ENCODE results near the gene PCA3. TPM values are rescaled to one million over a fixed set of nuclear protein-coding genes. Genes with fewer than 3 reads are reported as not detected.

Gene PCA3
- total and polyA plus RNA-seq, 2 of the 8 experiments (the other 6 are each of a cell fraction or from before 2014, with no cell fraction given): not detected

GRCh38 chr9:76827296-76828080 is 63.2 kb downstream of the PCA3 start:
- Histone ChIP-seq H3K56ac (replicated peaks; ENCODE audit: insufficient read length, low read depth, low read length) (no peak overlapping the region), H2BK5ac (ENCODE audit: low read depth, low read length) (no peak overlapping the region), H4K20me1 (replicated peaks in 1 of 2; ENCODE audit: control insufficient read depth in 1 of 2, insufficient read depth in 2 of 2, low read length in 2 of 2) (no peaks in the 10 kb centered on the region), H2BK15ac (ENCODE audit: low read length) (no peak overlapping the region), H3K79me1 (ENCODE audit: low read depth, low read length) (no peaks in the 10 kb centered on the region), H3K9ac (replicated peaks in 1 of 4; ENCODE audit: extremely low read depth in 1 of 4, low read depth in 3 of 4, low read length in 3 of 4) (no peak overlapping the region), H3K18ac (ENCODE audit: extremely low read depth, low read length) (no peak overlapping the region), H4K91ac (replicated peaks; ENCODE audit: insufficient read length, low read length) (no peak overlapping the region), H3K4me2 (ENCODE audit: insufficient read depth in 1 of 2, low read depth in 2 of 2, low read length in 2 of 2) (no peak overlapping the region), H2BK20ac (ENCODE audit: low read length) (no peak overlapping the region), H3K4me1 (replicated peaks in 1 of 4; ENCODE audit: control insufficient read depth in 3 of 4, insufficient read depth in 4 of 4, low read length in 3 of 4) (peaks cover 0 to 4% (median 0%) of the 10 kb centered on the region in 4 experiments; a peak in 1 of 7 replicates), H3K23ac (ENCODE audit: insufficient read length) (no peak overlapping the region), H2BK12ac (ENCODE audit: low read depth, low read length) (no peak overlapping the region), H3K4me3 (ENCODE audit: extremely low read depth in 1 of 4, insufficient read depth in 2 of 4, low read depth in 3 of 4, low read length in 4 of 4) (no peak overlapping the region), H3K23me2 (ENCODE audit: low read depth, low read length) (no peaks in the 10 kb centered on the region), H3K79me2 (ENCODE audit: control insufficient read depth in 1 of 2, insufficient read depth in 2 of 2, low read length in 2 of 2) (no peaks in the 10 kb centered on the region), H3K14ac (ENCODE audit: insufficient read length) (no peak overlapping the region), H2AFZ (ENCODE audit: low read length) (no peak overlapping the region), H4K8ac (ENCODE audit: extremely low read depth, insufficient read depth, low read length) (no peak overlapping the region), H3K9me3 (ENCODE audit: insufficient read depth in 2 of 2, low read depth in 1 of 2, low read length in 1 of 2) (no peaks in the 10 kb centered on the region), H2AK5ac (ENCODE audit: low read depth, low read length) (no peak overlapping the region), H3K27me3 (replicated peaks in 1 of 4; ENCODE audit: control insufficient read depth in 3 of 4, extremely low read depth in 1 of 4, insufficient read depth in 3 of 4, low read length in 3 of 4) (no peaks in the 10 kb centered on the region), H2BK120ac (replicated peaks; ENCODE audit: low read depth, low read length) (no peak overlapping the region), H3K4ac (replicated peaks; ENCODE audit: insufficient read length, low read depth, low read length) (no peak overlapping the region), H4K5ac (ENCODE audit: insufficient read length, low read depth, low read length) (no peak overlapping the region), H3K27ac (ENCODE audit: low read depth, low read length) (no peak overlapping the region), H3K36me3 (ENCODE audit: control insufficient read depth in 2 of 4, insufficient read depth in 4 of 4, low read length in 3 of 4) (no peaks in the 10 kb centered on the region)
- ChIA-PET POLR2A (ENCODE audit: partially characterized antibody) (no interaction called here), CTCF (ENCODE audit: partially characterized antibody) (interaction anchor here (0.8 to 2.5 kb wide), 4 partner anchors 17 to 167 kb away, joined by 3 to 17 read pairs (median 6); no protein-coding TSS in a partner anchor)
- TF ChIP-seq ZNF274 (IDR thresholded peaks at IDR 0.05; ENCODE audit: borderline replicate concordance, extremely low read depth, low read length) (no peak), YY1 (IDR thresholded peaks at IDR 0.05; ENCODE audit: low read depth, low read length) (no peak), SP4 (IDR thresholded peaks at IDR 0.05; ENCODE audit: low read length) (no peak), MAX (IDR thresholded peaks at IDR 0.05) (no peak), RBBP5 (IDR thresholded peaks at IDR 0.05; ENCODE audit: borderline replicate concordance, low read depth, low read length) (no peak), RAD21 (IDR thresholded peaks at IDR 0.05 in 1 of 2, conservative IDR thresholded peaks at IDR 0.05 in 1 of 2; ENCODE audit: low read depth in 2 of 2, low read length in 2 of 2) (no peak), SP2 (IDR thresholded peaks at IDR 0.05; ENCODE audit: low read length) (no peak), CHD1 (IDR thresholded peaks at IDR 0.05; ENCODE audit: low read depth, low read length) (no peak), KDM5A (IDR thresholded peaks at IDR 0.05; ENCODE audit: low read length) (no peak), POLR2A (IDR thresholded peaks at IDR 0.05; ENCODE audit: control extremely low read depth in 1 of 2, low read depth in 2 of 2, low read length in 2 of 2) (no peak), EZH2 (IDR thresholded peaks at IDR 0.05; ENCODE audit: low read depth, low read length, severe bottlenecking) (no peak)
- FAIRE-seq (no peak), DNase-seq (ENCODE audit: low read depth in 1 of 2, low spot score in 2 of 2) (no peak)
- 90% methylated on average over 9 of the region's 9 CpGs; no CpG with 5 or more reads in 1 of the 2 experiments for WGBS, 2 experiments (ENCODE audit: extremely low coverage in 1 of 2, insufficient coverage in 1 of 2, insufficient read length in 1 of 2, insufficient replicate concordance in 2 of 2, low coverage in 1 of 2, low lambda C conversion rate in 2 of 2, missing lambda C conversion rate in 1 of 2)

All from H1 (cell line).